HG03354 (cell line): ENCODE measurements around the gene ALDH8A1.
A peak's percentile ranks its signal among the peaks of the same experiment; 100 is the strongest.

Experiments
- ATAC-seq: cut with Tn5 transposase; IDR thresholded peaks from one replicate; pipeline ENCODE4 v1.9.1; 2021; ENCODE audit warnings: mild to moderate bottlenecking; ENCODE audit not compliant: unreplicated experiment, poor library complexity, severe bottlenecking

The ALDH8A1 gene

DNA sequence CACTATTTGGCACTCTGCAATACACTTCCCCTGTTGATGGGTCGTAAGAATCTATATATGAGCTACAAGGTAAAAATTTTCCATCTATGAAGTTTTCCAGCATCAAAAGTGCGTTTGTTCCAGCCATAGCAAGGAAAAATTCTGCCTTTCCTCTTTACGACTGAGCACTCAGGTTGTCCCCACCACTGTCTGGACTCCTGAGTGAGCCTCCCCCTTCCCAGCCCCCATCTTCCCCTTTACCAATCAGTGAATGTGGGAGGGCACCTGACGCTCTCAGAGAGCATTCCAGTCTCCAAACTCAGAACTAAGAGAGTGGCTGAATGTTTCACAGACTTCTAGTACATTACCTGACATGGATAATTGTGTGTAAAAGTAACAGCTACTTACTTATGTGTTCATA is at the start of gene ALDH8A1:
Gene ALDH8A1, minus strand, starts transcription at position 175 of the 400 bp plus-strand sequence. Its CDS starts 48 bp downstream, at position 127.
- ATAC-seq: no peak

GRCh38 chr6:134999107-134999506 is 49.2 kb upstream of the ALDH8A1 start:
- ATAC-seq: no peak

- ATAC-seq: no peak
Measured at GRCh38 chr6:134997133-134997995, 47.5 kb upstream of the ALDH8A1 start.

DNA sequence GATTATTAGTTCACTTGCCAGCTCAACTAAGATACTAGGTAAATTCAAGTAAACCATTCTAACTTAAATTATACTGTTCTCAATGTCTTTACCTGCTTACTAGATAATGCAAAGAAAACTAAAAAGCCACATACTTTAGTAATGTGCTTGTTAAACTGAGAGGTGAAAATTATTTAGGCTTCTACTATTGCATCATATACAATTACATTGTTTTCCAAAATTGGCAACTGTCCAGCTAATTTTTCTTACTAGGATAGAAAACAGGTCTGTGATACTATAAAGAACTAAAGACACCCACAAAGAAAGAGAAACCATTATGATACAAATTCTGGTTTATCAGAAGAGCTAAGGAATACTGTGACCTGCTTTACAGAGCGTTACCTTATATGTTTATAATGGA is 45.6 kb upstream of the ALDH8A1 start:
- no peak for ATAC-seq

GRCh38 chr6:134994431-134994830 is 44.5 kb upstream of the ALDH8A1 start:
- no peak for ATAC-seq

GRCh38 chr6:134992155-134992554 is 42.3 kb upstream of the ALDH8A1 start:
- ATAC-seq: no peak

DNA sequence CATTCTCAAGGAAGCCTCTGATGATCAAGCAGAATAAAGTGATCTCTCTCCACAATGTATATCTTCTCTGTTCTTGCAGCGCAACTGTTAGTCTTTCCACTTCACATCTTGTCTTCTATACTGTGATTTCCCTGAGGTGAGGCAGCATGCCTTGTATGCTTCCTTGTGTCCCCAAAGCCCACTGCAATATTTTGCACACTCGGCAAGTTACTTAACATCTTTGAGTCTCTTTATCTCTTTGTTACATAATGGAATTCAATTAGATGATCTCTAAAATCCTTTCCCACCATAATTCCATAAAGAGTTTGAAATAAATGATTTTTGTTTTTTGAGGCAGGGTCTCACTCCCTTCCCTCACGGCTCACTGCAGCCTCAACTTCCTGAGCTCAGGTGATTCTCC is 40.4 kb upstream of the ALDH8A1 start:
- no peak for ATAC-seq

- no peak for ATAC-seq
Measured at GRCh38 chr6:134984821-134985220, 34.9 kb upstream of the ALDH8A1 start.

GRCh38 chr6:134983823-134984222 is 33.9 kb upstream of the ALDH8A1 start:
- ATAC-seq: no peak

GRCh38 chr6:134982161-134982560 is 32.3 kb upstream of the ALDH8A1 start:
- no peak for ATAC-seq

DNA sequence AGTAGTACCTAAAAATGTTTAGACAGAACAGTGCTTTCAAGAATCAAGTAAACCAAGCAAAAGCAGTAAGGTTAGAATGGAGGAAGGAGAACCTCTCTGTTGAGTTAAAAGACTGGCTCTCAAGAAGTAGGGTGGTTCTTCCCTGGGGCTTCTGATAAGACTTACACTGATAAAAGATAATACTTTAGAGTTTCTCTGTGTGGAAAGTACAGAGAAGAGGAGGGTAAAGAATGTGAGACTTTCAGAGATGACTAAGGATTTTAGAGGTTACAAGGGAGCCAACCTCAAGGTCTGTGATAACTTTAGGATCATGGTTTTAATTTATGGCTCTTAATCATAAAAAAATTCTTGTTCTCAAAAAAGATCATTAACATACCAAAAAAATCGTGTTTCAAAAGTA is 30.9 kb upstream of the ALDH8A1 start:
- no peak for ATAC-seq

- ATAC-seq: peak; percentile 85
Measured at GRCh38 chr6:134979142-134979541, 29.2 kb upstream of the ALDH8A1 start.

DNA sequence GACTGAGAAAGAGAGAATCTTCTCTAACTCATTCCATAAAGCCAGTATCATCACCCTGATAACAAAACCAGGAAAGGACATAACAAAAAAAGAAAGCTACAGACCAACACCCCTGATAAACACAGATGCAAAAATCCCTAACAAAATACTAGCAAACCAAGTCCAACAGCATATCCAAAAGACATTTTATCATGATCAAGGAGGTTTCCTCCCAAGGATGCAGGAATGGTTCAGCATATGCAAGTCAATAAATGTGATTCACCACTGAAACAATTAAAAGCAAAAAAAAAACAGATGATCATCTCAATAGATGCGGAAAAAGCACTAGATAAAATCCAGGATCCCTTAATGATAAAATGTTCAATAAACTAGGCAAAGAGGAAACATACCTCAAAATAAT is 24.5 kb upstream of the ALDH8A1 start:
- ATAC-seq: no peak

GRCh38 chr6:134967711-134968110 is 17.8 kb upstream of the ALDH8A1 start:
- ATAC-seq: no peak

DNA sequence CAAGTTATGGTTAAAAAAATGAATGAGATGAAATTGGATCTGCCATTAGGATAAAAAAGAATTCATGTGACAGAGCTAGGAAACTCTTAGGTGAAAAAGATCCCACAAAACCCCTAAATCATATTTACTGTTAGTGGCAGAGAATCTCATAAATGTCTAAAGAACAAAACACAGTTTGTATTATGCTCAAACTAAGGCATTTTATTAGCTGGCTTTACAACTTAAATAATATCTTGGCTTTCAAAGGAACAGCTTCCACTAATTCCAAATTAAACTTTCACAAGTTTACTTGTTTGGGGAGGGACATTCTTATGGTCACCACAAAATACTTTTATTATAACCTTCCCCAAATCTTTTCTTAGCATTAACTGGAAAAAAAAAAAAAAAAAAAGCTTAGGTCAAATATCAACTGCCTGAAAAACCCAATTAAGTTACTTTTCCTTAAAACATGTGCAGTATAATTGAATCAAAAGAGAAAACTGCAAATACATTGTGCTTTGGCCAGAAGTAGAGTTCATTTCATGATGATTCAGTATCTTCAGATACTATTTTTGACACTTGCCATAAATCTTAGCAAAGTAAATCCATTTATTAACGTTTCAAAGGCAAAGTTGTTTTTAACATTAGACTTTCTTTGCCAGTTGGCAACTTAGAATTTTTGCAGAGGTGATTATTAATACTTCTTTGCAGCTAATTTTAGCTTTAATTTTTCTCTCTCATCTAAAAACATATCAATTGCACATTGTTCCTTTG is 14.7 kb upstream of the ALDH8A1 start:
- ATAC-seq: no peak

- no peak for ATAC-seq
Measured at GRCh38 chr6:134962421-134962820, 12.5 kb upstream of the ALDH8A1 start.

DNA sequence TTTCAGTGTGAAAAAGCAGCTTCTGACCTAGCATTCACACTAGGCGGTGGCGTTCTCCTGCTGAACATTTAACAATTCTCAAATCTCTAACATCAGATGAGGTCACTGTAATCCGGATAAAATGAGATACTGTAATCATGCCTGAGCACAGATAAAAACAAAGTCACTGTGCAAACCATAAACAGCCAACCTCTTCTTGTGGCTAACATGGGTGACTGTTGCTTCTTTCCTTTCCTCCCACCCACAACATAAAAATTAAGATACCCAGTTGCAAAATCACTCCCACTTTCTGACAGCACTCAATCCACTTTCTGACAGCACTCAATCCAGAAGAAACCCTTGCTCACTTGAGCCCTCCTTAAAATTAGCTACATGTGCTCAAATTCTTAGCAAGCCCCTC is 11.5 kb upstream of the ALDH8A1 start:
- no peak for ATAC-seq

GRCh38 chr6:134959603-134960002 is 9.7 kb upstream of the ALDH8A1 start:
- no peak for ATAC-seq

GRCh38 chr6:134956676-134957075 is 6.8 kb upstream of the ALDH8A1 start:
- no peak for ATAC-seq

DNA sequence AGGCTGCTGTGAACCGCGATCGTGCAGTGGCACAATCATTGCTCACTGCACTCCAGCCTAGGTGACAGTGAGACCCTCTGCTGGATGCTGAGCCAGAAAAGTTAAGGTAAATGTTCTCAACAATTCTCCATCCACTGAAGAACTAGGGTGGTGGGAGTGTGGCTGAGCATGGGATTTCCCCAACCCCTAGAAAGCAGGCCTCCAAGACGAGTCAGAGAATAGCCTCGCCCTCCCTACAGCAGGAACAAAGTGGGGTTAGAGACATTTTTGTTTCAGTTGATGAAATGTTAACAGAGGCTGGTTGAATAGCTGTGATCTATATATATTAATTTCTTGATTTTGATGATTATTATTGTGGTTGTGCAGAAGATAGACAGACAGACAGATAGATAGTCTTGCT is 6.1 kb upstream of the ALDH8A1 start:
- ATAC-seq: no peak
